IPS-18a (cell line): ENCODE results near the gene NLGN1.

Experiments used
- H3K27ac ChIP-seq: one replicate; pipeline ENCODE4 v1.5.1; 2013; ENCODE audit warnings: low read length
- H3K27me3 ChIP-seq: one replicate; pipeline ENCODE4 v1.6.1; 2013; ENCODE audit warnings: mild to moderate bottlenecking, low read length; ENCODE audit not compliant: control insufficient read depth, insufficient read depth
- H3K36me3 ChIP-seq: one replicate; pipeline ENCODE4 v1.6.1; 2013; ENCODE audit warnings: low read depth, low read length; ENCODE audit not compliant: control insufficient read depth
- H3K4me1 ChIP-seq: one replicate; pipeline ENCODE4 v1.6.1; 2013; ENCODE audit warnings: low read depth, low read length; ENCODE audit not compliant: control insufficient read depth
- H3K4me3 ChIP-seq: one replicate; pipeline ENCODE4 v1.5.1; 2013; ENCODE audit warnings: low read length
- H3K9ac ChIP-seq: one replicate; pipeline ENCODE4 v1.6.1; 2013; ENCODE audit warnings: mild to moderate bottlenecking, low read length, moderate library complexity
- H3K9me3 ChIP-seq: one replicate; pipeline ENCODE4 v1.6.1; 2013; ENCODE audit warnings: low read depth, low read length; ENCODE audit not compliant: control insufficient read depth

NLGN1 gene

DNA sequence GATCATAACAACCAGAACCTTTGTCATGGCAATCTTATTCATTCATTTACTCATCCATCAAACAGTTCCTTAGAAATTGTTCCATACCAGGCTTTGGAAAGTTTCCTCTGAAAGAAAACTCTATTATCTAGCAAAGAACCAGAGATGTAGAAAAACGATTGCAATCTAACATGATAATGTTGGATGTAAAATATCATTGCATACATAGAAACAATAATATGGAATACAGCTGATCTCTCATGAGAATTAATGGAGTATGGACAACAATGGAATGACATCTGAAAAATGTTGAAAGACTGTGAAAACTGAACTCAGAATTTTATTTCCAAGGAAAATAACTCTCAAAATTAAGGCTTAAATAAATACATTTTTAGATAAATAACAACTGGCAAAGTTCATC lies 665.4 kb downstream of the NLGN1 start:
- H3K4me3 ChIP-seq: no peak overlapping the region
- H3K27ac ChIP-seq: no peak overlapping the region

DNA sequence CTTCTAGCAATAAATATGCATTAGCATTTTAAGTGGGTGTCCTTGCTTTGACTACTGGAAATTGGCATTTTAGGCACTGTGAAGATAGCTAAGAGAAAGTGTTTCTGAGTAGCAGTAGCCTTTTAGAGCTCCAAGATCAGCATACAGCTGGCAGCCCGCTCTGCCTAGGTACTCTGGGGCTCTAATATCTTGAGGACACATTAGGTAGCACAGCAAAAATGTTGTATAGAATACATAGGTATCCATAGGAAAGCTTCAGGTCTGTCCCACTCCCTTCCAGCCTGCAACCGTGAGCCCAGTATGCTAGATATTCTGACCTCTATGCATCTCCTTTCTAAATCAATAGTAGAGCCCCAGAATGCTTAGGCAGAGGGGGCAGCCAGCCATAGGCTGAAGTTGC lies 670.5 kb downstream of the NLGN1 start:
- Histone ChIP-seq H3K27me3 (no peaks in the 10 kb centered on the region), H3K4me1 (no peaks in the 10 kb centered on the region), H3K27ac (no peak overlapping the region), H3K9ac (no peak overlapping the region), H3K4me3 (no peak overlapping the region), H3K9me3 (peaks cover 2% of the 10 kb centered on the region), H3K36me3 (no peaks in the 10 kb centered on the region)

More for the DNA sequence above, 665.4 kb downstream of the NLGN1 start:
- H3K4me1 ChIP-seq: no peaks in the 10 kb centered on the region
- H3K27me3 ChIP-seq: no peaks in the 10 kb centered on the region
- peaks cover 4% of the 10 kb centered on the region for H3K9me3 ChIP-seq
- H3K9ac ChIP-seq: no peak overlapping the region
- H3K36me3 ChIP-seq: no peaks in the 10 kb centered on the region

DNA sequence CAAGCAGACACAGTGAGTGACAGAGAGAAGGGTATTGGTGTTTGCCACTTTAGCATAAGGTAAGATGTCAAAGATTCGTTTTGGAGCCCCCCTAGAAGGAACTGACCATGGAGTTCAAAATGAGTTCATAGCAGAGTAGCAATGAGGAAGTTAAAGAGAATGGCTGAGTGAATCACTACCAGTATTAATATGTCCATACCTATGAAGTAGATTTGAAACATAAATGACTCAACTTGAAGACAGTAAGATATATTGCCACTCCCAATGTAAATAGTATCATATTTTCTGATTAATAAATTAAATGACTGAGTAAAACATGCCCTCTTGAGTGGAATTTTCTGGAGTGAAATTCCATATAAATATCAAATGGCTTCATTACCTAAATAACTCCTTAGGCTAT lies 675.1 kb downstream of the NLGN1 start:
- Histone ChIP-seq H3K27ac (no peak overlapping the region), H3K36me3 (no peaks in the 10 kb centered on the region), H3K9ac (no peak overlapping the region), H3K27me3 (no peaks in the 10 kb centered on the region), H3K4me3 (no peak overlapping the region), H3K9me3 (no peaks in the 10 kb centered on the region), H3K4me1 (no peaks in the 10 kb centered on the region)

DNA sequence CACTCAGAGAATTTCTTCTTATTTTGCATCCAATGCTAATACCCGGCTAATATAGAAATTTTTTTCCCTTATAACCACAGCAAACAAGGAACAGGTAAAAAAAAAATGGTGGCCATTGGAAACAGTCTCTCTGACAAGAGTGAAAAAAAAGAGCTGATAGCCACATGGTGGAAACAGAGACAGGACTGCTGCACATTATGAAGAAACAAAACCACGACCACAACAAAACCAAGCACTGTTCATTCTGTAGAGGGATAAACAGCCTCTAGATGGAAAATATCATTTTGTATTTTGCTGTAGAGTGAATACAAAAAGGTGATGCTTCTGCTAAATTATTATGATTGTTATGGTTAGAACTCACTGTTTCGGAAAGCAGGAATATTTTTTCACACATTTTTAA lies 686.2 kb downstream of the NLGN1 start:
- no peaks in the 10 kb centered on the region for H3K36me3 ChIP-seq
- H3K27ac ChIP-seq: no peak overlapping the region
- H3K9ac ChIP-seq: no peak overlapping the region
- no peaks in the 10 kb centered on the region for H3K9me3 ChIP-seq
- no peaks in the 10 kb centered on the region for H3K27me3 ChIP-seq
- no peaks in the 10 kb centered on the region for H3K4me1 ChIP-seq
- H3K4me3 ChIP-seq: no peak overlapping the region

DNA sequence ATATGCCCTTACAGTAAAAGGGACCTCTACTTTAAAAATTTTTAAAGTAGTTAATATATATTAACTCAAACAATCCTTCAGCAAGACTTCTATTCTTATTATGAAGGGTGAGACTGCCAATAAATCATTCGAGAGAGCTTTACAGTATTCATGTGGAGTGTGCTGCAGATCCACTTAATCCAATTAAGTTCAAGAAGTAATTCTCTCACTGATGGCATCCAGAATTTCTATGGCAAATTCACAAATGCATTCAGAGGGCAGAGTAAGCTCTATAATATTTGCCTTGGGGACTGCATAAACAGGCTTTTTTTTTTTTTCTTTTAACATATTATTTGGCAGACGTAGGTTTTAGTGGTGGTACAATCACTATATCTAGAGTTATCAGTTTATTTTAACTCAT lies 692.0 kb downstream of the NLGN1 start:
- Histone ChIP-seq H3K4me1 (peaks cover 3% of the 10 kb centered on the region), H3K36me3 (no peaks in the 10 kb centered on the region), H3K27ac (no peak overlapping the region), H3K27me3 (no peaks in the 10 kb centered on the region), H3K9ac (no peak overlapping the region), H3K4me3 (no peak overlapping the region), H3K9me3 (no peaks in the 10 kb centered on the region)

DNA sequence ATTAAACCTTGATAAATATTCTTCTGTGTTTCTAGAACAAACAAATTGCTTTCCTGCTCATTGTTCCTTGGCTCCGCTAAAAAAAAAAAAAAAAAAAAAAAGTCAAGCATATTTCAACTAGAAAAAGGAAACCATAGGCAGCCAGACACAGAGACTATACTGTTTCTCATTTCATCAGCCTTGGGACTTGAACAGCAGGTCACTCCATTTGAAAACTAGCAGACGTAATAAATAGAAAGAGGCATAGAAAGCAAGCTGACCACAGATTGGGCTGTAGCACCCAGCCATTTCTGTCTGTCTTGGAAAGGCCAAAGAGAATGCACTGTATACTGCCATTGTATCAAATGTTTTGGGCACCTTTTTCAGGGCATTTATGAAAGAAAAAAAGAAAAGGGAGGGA lies 697.1 kb downstream of the NLGN1 start:
- H3K4me3 ChIP-seq: no peak overlapping the region
- H3K9ac ChIP-seq: no peak overlapping the region
- no peaks in the 10 kb centered on the region for H3K36me3 ChIP-seq
- no peak overlapping the region for H3K27ac ChIP-seq
- H3K4me1 ChIP-seq: peaks cover 3% of the 10 kb centered on the region
- H3K9me3 ChIP-seq: no peaks in the 10 kb centered on the region
- no peaks in the 10 kb centered on the region for H3K27me3 ChIP-seq

DNA sequence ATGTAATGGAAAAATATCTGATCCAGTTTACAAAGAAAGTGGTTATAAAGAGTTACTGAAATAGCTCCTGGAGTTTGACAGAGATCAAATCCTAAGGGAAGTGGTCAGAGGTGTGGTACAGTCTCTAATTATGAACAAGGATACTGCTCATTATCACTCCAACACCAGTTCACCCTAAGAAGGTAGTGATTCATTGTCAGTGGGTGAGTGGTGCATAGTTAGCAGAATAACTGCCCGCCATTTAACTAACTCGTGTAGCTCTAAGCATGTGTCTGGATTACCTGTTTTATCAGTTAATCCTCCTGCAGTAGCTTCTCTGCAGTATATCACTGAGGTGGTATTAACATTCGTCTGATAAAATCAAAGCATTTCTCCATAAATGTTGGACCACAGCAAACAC lies 700.1 kb downstream of the NLGN1 start:
- Histone ChIP-seq H3K27ac (no peak overlapping the region), H3K27me3 (no peaks in the 10 kb centered on the region), H3K9me3 (no peaks in the 10 kb centered on the region)

DNA sequence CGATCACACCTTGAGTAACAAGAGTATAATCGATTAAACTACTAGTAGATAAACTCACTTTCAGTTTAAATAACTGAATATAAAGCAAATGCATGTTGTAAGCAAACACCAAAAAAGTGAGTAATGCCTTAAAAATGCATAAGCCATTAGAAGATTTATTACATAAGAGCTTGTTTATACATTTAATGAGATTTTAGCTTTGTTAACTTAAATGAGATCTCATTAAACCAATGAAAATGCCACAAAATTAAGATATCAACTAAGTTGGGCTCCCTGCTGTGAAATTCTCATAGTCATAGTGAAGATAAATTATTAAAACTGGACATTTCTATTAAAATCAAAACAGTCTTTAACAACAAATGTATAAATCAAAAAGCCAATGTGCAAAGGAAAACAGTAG lies 701.2 kb downstream of the NLGN1 start:
- Histone ChIP-seq H3K4me3 (no peak overlapping the region), H3K9me3 (no peaks in the 10 kb centered on the region), H3K27ac (no peak overlapping the region), H3K36me3 (no peaks in the 10 kb centered on the region), H3K9ac (no peak overlapping the region), H3K27me3 (no peaks in the 10 kb centered on the region), H3K4me1 (peaks cover 17% of the 10 kb centered on the region)

More for the DNA sequence above, 700.1 kb downstream of the NLGN1 start:
- Histone ChIP-seq H3K4me3 (no peak overlapping the region), H3K36me3 (no peaks in the 10 kb centered on the region), H3K9ac (no peak overlapping the region), H3K4me1 (peaks cover 15% of the 10 kb centered on the region)

DNA sequence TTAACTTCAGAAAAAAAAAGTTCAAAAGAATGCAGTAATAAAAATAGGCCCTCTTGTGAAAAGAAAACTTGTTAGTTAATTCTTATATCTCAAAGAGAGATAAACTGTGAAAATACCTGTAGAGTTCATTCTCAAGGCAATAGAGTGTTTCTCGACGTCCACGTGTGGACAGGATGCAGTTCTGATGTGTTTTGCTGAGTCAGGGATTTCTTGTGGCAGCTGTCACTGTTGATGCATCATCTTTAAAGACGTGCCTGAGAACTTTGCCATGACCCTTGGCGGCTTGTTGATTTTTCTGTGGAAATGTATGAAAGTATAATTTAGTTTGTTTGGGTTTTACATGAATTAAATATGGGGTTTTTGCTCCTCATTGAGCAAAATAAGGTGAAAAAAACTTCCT lies 702.2 kb downstream of the NLGN1 start:
- H3K4me3 ChIP-seq: no peak overlapping the region
- no peak overlapping the region for H3K9ac ChIP-seq
- no peaks in the 10 kb centered on the region for H3K36me3 ChIP-seq
- peaks cover 15% of the 10 kb centered on the region for H3K4me1 ChIP-seq
- no peaks in the 10 kb centered on the region for H3K9me3 ChIP-seq
- no peak overlapping the region for H3K27ac ChIP-seq
- no peaks in the 10 kb centered on the region for H3K27me3 ChIP-seq

DNA sequence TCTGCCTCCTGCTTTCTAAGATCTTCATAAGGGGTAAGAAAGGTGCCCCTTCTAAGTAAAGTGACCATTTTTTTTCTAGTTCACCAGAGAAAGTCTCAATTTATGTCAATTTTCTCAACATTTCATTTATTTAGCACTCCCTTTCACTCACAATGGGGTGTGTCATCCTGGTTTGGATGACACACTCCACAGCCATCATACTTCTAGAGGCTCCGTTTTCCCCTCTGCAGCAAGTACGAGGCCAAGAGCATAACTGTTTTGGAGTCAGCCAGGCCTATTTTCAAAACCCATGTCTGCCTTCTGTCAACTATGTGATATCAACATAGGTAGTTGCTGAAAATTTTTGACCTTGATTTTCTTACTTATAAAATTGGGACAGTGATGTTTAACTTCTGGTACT lies 703.2 kb downstream of the NLGN1 start:
- H3K36me3 ChIP-seq: no peaks in the 10 kb centered on the region
- no peaks in the 10 kb centered on the region for H3K9me3 ChIP-seq
- no peak overlapping the region for H3K9ac ChIP-seq
- H3K4me3 ChIP-seq: no peak overlapping the region
- peaks cover 15% of the 10 kb centered on the region for H3K4me1 ChIP-seq
- no peaks in the 10 kb centered on the region for H3K27me3 ChIP-seq
- no peak overlapping the region for H3K27ac ChIP-seq

DNA sequence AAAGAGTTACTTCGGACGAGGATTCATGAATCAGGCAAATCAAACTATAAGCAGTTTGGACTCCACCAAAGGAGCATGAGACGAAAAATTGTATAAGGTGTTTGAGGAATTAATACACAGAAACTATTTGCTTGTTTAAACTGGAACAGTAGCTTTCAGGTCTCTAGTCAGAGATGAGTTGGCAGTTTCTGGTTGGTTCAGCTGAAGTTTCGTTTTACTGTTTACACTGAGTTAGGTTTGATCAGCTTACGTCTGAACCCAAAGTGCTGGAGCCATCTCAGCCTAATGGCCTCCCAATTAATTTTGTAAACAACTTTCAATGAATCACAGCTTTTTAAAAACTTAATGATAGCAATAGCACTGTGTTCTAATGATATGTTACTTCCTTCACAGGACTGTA lies 703.7 kb downstream of the NLGN1 start:
- H3K9ac ChIP-seq: no peak overlapping the region
- no peak overlapping the region for H3K4me3 ChIP-seq
- H3K36me3 ChIP-seq: no peaks in the 10 kb centered on the region
- H3K9me3 ChIP-seq: no peaks in the 10 kb centered on the region
- H3K27ac ChIP-seq: no peak overlapping the region
- no peaks in the 10 kb centered on the region for H3K27me3 ChIP-seq
- peaks cover 15% of the 10 kb centered on the region for H3K4me1 ChIP-seq

DNA sequence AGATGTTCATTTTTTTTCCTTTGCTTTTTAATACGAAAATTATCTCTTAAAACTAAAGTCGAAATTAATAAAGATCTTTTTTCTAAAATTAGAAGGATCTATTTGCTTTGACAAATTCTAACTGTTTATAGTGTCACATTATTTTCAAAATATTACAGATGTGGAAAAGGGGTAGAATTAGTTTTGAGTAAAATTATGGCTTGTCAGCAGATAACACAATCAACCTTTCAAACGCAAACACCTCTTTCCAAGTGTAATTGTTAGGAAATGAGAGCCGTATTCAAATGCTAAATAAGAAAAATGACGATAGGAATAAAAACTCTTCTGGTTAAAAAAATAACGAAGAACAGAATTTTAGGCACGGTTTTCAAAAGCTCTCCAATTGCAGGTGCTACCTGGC lies 704.7 kb downstream of the NLGN1 start:
- Histone ChIP-seq H3K36me3 (no peaks in the 10 kb centered on the region), H3K4me1 (peaks cover 15% of the 10 kb centered on the region), H3K4me3 (no peak overlapping the region), H3K9me3 (no peaks in the 10 kb centered on the region), H3K27me3 (no peaks in the 10 kb centered on the region), H3K27ac (no peak overlapping the region), H3K9ac (no peak overlapping the region)
